ENCODE data around the gene BANP.
A peak's percentile ranks its signal among the peaks of the same experiment; 100 is the strongest.
"Not testable (repeated sequence)": the region's sequence is repeated elsewhere in the genome, so short reads cannot be mapped to it uniquely, and the experiment has no call there.

Gene BANP

DNA sequence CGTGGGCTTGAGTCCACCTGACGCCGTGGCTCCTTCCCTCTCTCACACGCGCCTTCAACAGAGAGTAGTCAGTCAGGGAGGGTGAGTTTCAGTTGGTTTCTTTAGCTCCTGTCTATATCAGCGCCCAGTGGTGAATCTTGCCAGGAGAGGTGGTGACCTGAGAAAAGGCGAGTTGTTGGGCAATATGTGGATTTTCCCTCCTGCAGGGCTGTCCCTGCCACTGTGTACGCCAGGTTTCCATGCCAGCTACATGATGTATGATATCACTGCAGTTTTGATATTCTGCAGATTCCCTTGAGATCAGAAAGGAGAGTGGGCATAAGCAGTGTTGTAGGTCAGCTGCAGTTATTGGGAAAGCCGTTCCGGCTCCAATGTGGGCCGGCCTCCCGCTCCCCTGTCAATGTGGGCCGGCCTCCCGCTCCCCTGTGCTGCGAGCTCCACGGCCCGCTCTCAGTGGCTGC is 31.4 kb downstream of the BANP start:
- Histone ChIP-seq H3K4me1 (no peaks in the 10 kb centered on the region), H3K27me3 (no peaks in the 10 kb centered on the region), H3K4me3 (ENCODE audit: low read depth, low read length) (no peak overlapping the region), H3K36me3 (no peaks in the 10 kb centered on the region), H3K9me3 (no peaks in the 10 kb centered on the region)
- no peak for DNase-seq
- TF ChIP-seq, protein P1, sequence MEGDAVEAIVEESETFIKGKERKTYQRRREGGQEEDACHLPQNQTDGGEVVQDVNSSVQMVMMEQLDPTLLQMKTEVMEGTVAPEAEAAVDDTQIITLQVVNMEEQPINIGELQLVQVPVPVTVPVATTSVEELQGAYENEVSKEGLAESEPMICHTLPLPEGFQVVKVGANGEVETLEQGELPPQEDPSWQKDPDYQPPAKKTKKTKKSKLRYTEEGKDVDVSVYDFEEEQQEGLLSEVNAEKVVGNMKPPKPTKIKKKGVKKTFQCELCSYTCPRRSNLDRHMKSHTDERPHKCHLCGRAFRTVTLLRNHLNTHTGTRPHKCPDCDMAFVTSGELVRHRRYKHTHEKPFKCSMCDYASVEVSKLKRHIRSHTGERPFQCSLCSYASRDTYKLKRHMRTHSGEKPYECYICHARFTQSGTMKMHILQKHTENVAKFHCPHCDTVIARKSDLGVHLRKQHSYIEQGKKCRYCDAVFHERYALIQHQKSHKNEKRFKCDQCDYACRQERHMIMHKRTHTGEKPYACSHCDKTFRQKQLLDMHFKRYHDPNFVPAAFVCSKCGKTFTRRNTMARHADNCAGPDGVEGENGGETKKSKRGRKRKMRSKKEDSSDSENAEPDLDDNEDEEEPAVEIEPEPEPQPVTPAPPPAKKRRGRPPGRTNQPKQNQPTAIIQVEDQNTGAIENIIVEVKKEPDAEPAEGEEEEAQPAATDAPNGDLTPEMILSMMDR (IDR thresholded peaks at IDR 0.05; ENCODE audit: low read depth, low read length) = no peak

DNA sequence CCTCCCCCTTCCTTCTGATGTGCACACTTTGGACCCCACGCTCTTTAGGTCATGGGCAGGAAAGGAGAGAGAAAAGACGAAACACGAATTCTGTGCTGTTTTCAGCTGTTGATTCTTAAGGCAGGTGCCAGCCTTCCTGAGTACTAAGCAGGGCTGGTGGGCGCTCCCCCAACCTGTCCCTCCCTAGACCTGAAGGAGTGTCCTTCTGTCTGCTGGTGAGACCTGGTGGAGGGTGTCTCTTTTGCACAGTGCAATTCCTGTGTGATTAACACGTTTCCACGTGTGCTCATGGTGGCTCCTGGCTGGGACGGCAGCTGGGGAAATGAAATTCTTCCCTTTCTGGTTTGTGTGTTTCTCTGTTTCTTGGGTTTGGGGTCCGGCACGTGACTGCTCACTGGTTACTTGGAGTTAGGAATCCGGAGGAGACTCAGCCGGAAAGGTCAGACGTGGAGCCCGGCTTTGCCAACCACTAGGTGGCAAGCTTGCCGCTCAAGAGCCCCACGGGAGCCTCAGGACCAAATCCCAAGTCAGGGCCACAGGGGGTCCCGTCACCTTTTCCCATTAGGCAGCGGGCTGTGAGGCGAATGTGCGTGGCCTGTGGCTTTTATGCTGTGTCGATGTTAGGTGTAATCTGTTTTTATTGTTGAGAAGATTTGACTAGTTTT is 32.0 kb downstream of the BANP start:
- TF ChIP-seq, protein P1 (IDR thresholded peaks at IDR 0.05; ENCODE audit: low read depth, low read length) = peak; percentile 64
- H3K9me3 ChIP-seq; DNase-seq; H3K4me1 ChIP-seq; H3K27me3 ChIP-seq; H3K36me3 ChIP-seq; H3K4me3 ChIP-seq (ENCODE audit: low read depth, low read length): not testable (repeated sequence)

DNA sequence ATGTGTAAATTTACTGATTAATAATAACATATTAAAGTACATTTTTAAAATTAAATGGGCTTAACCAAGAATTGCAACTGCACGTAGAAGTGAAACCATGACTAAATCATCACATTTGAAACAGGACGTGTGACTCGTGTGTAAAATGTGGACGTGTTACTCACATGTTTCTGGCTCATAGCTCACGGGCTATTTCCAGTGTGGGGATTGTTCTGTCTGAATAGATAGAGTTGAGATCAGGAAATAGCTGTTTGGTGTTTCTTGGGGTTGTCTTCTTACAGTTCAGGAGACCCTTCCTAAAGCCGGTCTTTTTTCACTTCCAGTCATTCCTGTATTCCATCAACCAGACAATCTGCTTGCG is 32.5 kb downstream of the BANP start:
- not testable (repeated sequence) for H3K36me3 ChIP-seq; DNase-seq; H3K27me3 ChIP-seq; H3K9me3 ChIP-seq; H3K4me3 ChIP-seq (ENCODE audit: low read depth, low read length); H3K4me1 ChIP-seq

DNA sequence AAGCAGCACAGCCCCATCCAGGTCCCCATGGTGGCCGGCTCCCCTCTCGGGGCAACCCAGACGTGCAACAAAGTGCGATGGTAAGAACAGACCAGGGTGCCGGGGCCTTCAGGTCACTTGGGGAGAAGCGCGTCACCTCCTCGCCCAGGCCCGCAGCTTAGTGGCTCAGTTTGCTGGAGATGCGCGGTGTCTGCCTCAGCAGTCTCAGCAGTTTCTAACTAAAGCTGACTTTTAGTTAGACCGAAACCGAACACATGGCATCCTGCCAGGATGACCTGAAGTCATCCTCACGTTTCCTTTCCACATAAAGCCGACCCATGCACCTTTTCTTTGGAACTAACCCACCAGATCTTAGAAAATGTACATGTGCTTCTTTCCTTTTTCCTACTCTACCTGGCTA is 32.9 kb downstream of the BANP start:
- H3K27me3 ChIP-seq; H3K9me3 ChIP-seq; DNase-seq; H3K36me3 ChIP-seq; H3K4me3 ChIP-seq (ENCODE audit: low read depth, low read length); H3K4me1 ChIP-seq: not testable (repeated sequence)

DNA sequence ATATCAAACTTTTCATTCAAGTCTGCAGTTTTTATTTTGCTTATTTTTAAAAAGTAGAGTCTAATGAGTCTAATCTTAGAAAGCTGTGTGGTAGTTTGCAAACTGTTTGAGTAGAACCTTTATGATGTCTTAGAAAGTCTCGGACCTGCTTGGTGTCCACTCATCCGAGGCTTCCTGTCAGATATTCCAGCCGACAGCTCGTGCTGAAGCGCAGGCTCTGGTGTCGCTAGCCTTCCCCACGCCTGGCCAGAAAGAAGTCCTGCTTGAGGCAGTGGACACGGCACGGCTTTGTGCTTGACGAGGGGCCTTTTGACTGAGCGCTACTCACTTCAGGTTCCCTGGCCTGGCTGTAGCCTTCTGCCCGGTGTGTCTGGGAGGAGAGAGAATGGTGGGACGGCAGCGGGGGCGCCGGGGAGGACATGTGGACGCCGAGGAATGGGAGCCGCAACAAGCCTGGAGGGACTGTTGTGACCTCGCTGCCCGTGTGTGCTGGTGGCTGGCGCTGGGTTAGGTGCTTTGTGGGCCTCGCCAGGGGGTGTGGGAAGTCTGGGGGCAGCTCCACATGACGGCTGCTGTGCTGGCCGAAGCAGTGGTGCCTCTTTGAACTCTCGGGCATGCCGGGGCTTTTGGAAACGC is 33.5 kb downstream of the BANP start:
- Histone ChIP-seq H3K4me1 (no peaks in the 10 kb centered on the region), H3K9me3 (no peaks in the 10 kb centered on the region), H3K4me3 (ENCODE audit: low read depth, low read length) (no peak overlapping the region), H3K27me3 (no peaks in the 10 kb centered on the region), H3K36me3 (no peaks in the 10 kb centered on the region)
- TF ChIP-seq, protein P1 (IDR thresholded peaks at IDR 0.05; ENCODE audit: low read depth, low read length) = no peak
- DNase-seq = no peak

DNA sequence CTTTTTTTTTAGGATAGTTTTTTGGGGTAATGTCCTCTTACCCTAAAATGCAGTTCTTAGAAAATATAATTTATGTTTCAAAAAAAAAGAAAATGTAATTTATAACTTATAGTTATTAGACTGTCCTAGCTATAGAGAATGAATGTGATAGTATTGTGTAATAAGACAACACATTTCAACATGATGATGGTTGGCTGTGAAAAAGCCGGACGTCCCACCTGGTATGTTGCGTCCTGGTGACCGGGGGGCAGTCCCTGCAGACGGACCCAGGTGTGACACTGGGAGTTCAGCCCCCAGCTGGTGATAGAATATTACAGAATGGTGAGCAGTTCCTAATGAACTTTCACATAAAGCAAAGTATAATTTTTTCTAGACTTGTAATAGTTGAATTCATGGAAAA is 34.3 kb downstream of the BANP start:
- H3K4me1 ChIP-seq; DNase-seq; H3K9me3 ChIP-seq; H3K27me3 ChIP-seq; H3K4me3 ChIP-seq (ENCODE audit: low read depth, low read length); H3K36me3 ChIP-seq: not testable (repeated sequence)

DNA sequence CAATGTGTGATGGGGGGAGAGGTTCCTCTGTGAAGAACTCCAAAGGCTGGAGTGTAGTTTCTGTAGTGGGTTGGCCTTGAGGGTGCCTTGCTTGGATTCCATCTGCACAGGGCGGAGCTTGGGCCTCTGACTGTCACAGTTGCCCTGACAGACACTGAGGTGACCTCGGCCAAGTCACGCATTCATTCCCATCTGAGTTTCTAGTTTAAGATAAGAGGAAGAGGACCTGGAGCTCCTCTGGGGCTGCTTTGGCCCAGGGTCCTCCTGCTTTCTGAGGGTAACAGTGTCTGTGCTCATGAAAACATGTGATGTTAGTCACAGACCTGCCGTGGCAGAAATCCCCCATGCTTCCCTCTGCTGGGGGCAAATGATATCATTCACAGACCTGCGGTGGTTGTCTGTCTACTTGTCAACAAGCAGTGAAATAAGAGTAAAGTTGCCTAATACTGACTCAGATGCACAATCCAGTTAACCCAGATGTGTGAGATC is 35.2 kb downstream of the BANP start:
- H3K4me3 ChIP-seq (ENCODE audit: low read depth, low read length); H3K27me3 ChIP-seq; H3K4me1 ChIP-seq; H3K9me3 ChIP-seq; H3K36me3 ChIP-seq: not testable (repeated sequence)
- peak; percentile 51 for DNase-seq
- TF ChIP-seq, protein P1 (IDR thresholded peaks at IDR 0.05; ENCODE audit: low read depth, low read length) = peak; percentile 36

DNA sequence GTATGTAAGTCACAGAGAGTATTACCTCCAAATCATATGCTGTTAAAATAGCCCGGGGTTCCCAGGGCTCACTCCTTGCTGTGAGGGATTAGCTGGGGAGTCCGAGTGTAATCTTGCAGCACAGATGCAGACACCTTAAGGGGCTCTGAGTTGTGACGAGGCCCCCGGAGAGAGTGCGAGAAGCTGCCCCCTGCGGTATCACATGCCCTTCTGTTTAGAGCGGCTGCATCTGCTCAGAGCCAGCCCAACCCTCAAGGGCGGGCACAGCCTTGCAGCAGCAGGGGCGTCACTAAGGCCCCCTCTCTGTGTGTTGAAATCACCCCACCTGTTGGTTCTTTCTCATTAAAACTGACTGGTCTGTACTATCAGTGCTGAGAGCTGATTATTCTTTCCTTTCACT is 37.4 kb downstream of the BANP start:
- H3K36me3 ChIP-seq, DNase-seq, H3K4me1 ChIP-seq: not testable (repeated sequence)

DNA sequence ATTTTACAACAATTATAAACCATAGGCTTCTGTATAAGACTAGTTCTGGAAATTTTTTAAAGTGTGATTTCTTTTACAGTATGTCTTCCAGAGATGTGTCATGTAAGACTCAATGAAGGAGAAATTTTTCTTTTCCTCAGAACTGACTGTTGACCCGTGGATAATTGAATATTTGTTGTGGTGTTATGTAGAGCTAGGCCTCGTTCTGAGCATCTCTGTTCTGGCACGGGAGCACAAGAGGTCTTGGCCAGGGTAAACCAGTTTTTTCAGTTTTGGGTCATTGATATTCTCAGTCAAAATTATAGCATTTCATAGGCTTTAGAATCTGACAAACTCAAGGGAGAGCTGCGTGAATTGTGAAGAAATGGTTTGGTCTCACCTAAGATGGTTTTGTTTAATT is 39.0 kb downstream of the BANP start:
- H3K36me3 ChIP-seq; H3K4me3 ChIP-seq (ENCODE audit: low read depth, low read length); H3K9me3 ChIP-seq; H3K4me1 ChIP-seq; DNase-seq; H3K27me3 ChIP-seq: not testable (repeated sequence)

More for the DNA sequence above, 37.4 kb downstream of the BANP start:
- H3K4me3 ChIP-seq (ENCODE audit: low read depth, low read length); H3K27me3 ChIP-seq; H3K9me3 ChIP-seq: not testable (repeated sequence)

DNA sequence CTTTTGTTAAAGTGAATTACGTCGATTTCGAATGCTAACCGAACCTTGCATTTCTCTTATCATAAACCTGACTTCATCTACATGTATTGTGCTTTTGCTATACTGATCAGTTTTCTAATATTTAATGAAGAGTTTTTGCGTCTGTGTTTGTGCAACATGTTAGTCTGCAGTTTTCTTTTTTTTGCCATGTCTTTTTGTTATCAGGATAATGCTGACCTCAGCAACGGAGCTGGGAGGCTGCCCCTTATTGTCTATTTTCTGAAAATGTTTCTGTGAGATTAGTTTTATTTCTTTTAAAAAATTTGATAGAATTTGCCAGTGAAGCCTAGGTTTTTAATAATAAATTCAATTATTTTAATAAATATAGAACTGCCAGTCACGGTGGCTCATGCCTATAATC is 40.9 kb downstream of the BANP start:
- not testable (repeated sequence) for H3K27me3 ChIP-seq; DNase-seq; H3K9me3 ChIP-seq; H3K36me3 ChIP-seq; H3K4me3 ChIP-seq (ENCODE audit: low read depth, low read length); H3K4me1 ChIP-seq
